Pancreas (tissue), 10 donors: ENCODE data around the gene HOXA11. TPM values are rescaled to one million over a fixed set of nuclear protein-coding genes. Genes with fewer than 3 reads are reported as not detected.

Source experiments
- ATAC-seq, 4 donors: fragments of 200-7000 bp; cut with Tn5 transposase; one replicate each; pipeline versions ENCODE4 v1.8.0 to v1.9.1; 2020; ENCODE audit warnings: mild to moderate bottlenecking in 4 of 4, moderate library complexity in 4 of 4
- DNase-seq, 6 donors: peaks; one replicate each; pipeline ENCODE4 v3.0.0-alpha.2; 2020
- FAIRE-seq: peaks from 2 replicates; lab custom pipeline; 2012; peaks lifted over from hg19 to GRCh38; lab: Jason Lieb, UNC
- H3K27ac ChIP-seq, 4 donors: fragments of 200-600 bp; sonication (generic); 1 replicate in 3 of 4; 2 replicates in 1 of 4; pipeline versions ENCODE4 v1.5.0 to v1.8.0; 2020
- H3K27me3 ChIP-seq, 4 donors: fragments of 200-600 bp; one replicate each; pipeline ENCODE4 v1.8.0; 2021
- H3K36me3 ChIP-seq, 3 donors: fragments of 200-600 bp; sonication (generic) in 1 of 3; one replicate each; pipeline versions ENCODE4 v1.5.0 to v1.8.0; 2020 to 2021
- H3K4me1 ChIP-seq, 3 donors: fragments of 200-600 bp; one replicate each; pipeline ENCODE4 v1.8.0; 2021
- H3K4me3 ChIP-seq, 4 donors: fragments of 200-600 bp; sonication (generic) in 2 of 4; one replicate each; pipeline versions ENCODE4 v1.5.0 to v1.8.0; 2020 to 2021
- H3K9me3 ChIP-seq, 4 donors: fragments of 200-600 bp; one replicate each; pipeline ENCODE4 v1.8.0; 2021
- CTCF ChIP-seq, 4 donors: fragments of 200-600 bp; sonication (generic) in 3 of 4; IDR thresholded peaks; one replicate each; pipeline versions ENCODE4 v1.5.0 to v1.8.0; 2021; ENCODE audit warnings: antibody characterized with exemption in 4 of 4
- WGBS, 2 donors: extraction: QIAGEN DNeasy Blood & Tissue Kit; methylation state at CpG; one replicate each; pipeline ENCODE4 v1.1.7; 2013; 5-methylcytosine and 5-hydroxymethylcytosine counted together
- intact Hi-C, 3 donors: fragments of 100-400 bp; cut with DNase I; formaldehyde crosslinking; loops; one replicate each; pipeline versions ENCODE4 v1.11.1 to v1.14.2; 2022
- polyA plus RNA-seq, 2 donors: library from polyadenylated mRNA; stranded (reverse); fragments of 200-250 nt; gene quantifications; one replicate each; pipeline ENCODE4 v1.2.3, GENCODE V29; 2013
- total RNA-seq, 6 donors: library from RNA; stranded (reverse); fragmentation: NEBNext Ultra II Directional in 4 of 6; extraction: Animal tissue kit (Norgen Biotek cat#: 25700) in 4 of 6; gene quantifications; one replicate each; pipeline versions ENCODE4 v1.2.1 to v1.2.4, GENCODE V29; 2021 to 2023
- donor health status: healthy with polysubstance abuse.
- donor health status: DM: no; HTN: no; CAD: no; lungs with moderate emphysema.
- donor health status: DM: no; HTN: no; CAD: no.
- donor health status: control.
- donor health status: control.
- donor health status: Bipolar disorder and iron deficiency.
- donor health status: DM: yes; HTN: yes; CAD: no.
- donor health status: DM: no; HTN: no; CAD: no.
- donor health status: DM: no; HTN: no; CAD: no.
- donor health status: DM: yes; HTN: yes; CAD: no.

Gene HOXA11
- total RNA-seq: not detected
- polyA plus RNA-seq: not detected

DNA sequence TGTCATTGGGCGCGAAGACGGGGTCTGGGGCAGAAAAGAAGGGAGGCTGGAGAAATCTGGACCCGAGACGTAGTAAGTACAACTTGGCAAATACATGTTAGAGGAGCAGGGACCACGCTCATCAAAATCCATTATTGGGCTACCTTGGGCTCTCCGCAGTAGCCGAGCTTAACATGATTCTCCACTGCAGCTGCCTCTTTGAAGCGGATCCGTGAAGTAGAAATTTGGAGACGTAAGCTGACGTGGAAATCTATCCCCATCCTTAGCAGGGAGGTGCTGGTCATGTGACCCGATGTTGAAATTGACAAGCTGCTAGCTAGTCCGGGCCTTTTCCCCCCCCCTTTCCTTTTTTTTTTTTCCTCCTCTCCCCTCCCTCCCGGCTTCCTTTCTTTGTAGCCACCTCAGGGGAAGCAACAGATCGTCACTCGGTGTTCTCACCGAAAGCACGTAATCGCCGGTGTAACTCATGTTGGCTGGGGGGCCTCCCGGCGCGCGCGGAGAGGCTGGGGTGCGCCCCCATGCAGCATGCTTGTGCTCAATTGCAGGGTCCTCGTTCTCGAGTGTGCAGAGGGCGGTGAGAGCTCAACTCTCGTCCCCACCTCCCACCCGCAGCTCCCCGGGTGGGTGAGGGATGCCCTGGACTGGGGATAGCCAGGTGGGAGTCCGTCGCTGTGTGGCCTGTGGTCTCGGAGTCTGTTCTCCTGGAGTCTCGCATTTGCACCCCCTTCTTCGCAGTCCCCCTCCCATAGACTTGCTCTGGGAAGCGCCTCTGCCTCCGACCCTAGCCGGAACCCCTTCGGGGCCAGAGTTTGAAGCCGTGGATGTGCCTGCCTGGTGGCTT lies at the start of gene HOXA11:
TSS of gene HOXA11 (minus strand) at position 220 of the 841 bp plus-strand sequence. CDS start at position 132, 88 bp downstream.
- intact Hi-C loops: no loop called here
- H3K36me3 ChIP-seq: no peaks in the 10 kb centered on the region
- peaks cover 0 to 84% (median 19%) of the 10 kb centered on the region in 4 donors for H3K27me3 ChIP-seq
- no peaks in the 10 kb centered on the region for H3K9me3 ChIP-seq
- DNase-seq (peak in 4 of 6 donors; percentile 7 to 50 (median 12)), FAIRE-seq (no peak), ATAC-seq (no peak)
- no peak for TF ChIP-seq CTCF (IDR thresholded peaks at IDR 0.05)
- no peak within 1 kb of the TSS for H3K27ac ChIP-seq
- 12% methylated on average over 40 to 43 of the region's 43 CpGs for WGBS, 2 donors
- peaks cover 0 to 9% (median 0%) of the 10 kb centered on the region in 3 donors for H3K4me1 ChIP-seq
- peak within 1 kb of the TSS in 1 of 4 donors; percentile 38 for H3K4me3 ChIP-seq

DNA sequence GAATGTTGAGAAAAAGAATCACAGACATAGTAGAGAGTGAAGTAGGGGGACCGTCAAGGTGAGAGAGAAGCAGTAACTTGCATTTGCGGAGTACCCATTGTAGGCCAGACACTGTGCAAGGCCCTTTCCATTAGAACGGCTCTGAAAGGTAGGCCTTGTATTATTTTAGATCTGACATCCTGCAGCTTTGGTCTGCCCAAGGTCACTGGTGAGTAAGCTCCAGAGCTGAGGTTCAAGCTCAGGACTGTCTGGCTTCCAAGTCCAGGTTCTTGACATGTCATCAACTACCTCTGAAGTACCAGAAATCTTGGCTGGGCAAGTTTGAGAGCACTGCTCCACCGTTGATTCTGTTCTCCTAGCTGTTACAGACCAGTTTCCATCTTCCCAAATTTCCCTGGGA lies 44.4 kb upstream of the HOXA11 start:
- TF ChIP-seq CTCF (IDR thresholded peaks at IDR 0.05): no peak
- intact Hi-C loops: loop anchor here in 1 of 3 donors (10.0 kb wide), 1 partner anchor 345 kb away; no protein-coding TSS in a partner anchor
- Histone ChIP-seq H3K9me3 (no peaks in the 10 kb centered on the region), H3K4me3 (no peak overlapping the region), H3K36me3 (no peaks in the 10 kb centered on the region), H3K27ac (no peak overlapping the region), H3K4me1 (no peaks in the 10 kb centered on the region), H3K27me3 (peaks cover 0 to 21% (median 3%) of the 10 kb centered on the region in 4 donors)
- ATAC-seq (no peak), FAIRE-seq (no peak), DNase-seq (no peak)
- WGBS, 2 donors: 68 to 78% methylated on average over 4 of the region's 4 CpGs

DNA sequence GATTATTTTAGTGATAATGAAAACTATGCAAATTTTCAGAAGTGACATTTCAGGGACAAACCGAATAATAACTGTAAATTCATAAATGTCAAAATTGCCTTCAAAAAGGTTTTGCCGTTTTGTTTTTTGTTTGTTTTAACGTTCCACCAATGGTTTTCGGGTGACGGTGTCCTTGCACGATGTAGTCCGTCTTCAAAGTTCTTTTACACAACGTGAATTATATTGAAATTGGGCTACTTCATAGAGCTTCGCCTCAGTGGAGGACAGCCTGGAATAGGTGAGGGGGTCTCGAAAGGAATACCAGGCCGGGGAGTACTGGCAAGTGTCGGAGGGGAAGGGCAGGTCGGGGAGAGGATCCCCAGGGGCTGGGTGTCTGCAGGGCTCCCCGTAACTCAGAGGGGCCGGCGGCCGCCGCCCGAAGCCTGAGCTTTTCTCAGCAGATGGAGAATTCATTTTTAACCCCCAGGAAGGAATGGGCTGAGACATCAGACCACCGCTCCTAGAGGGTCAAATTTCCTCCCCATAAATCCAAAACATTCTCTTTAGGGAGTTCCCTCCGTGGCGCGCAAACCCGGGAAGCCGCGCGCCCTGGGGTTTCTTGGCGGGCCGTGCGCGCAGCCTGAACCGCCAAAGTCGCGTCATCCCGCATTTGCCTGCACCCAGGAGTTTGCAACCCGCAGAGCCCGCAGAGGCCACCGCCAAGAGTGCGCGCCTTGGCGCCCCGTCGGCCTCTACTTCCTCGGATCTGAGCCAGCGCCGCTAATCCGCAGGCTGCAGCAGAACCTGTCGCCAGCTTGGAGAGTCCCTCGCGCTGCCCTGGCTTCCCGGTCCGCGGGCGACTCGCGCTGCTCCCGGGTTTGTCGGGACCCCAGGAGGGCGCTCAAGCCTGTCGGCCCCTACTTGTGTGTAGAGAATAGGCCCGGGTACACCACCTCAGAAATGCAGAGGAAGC lies 40.2 kb upstream of the HOXA11 start:
- DNase-seq: no peak
- intact Hi-C loops: loop anchor here in 1 of 3 donors (10.0 kb wide), 1 partner anchor 350 kb away; no protein-coding TSS in a partner anchor
- no peaks in the 10 kb centered on the region for H3K4me1 ChIP-seq
- FAIRE-seq: no peak
- WGBS, 2 donors: 10 to 11% methylated on average over 61 of the region's 61 CpGs
- H3K27ac ChIP-seq: no peak overlapping the region
- no peaks in the 10 kb centered on the region for H3K9me3 ChIP-seq
- H3K36me3 ChIP-seq: no peaks in the 10 kb centered on the region
- peaks cover 3 to 48% (median 17%) of the 10 kb centered on the region in 4 donors for H3K27me3 ChIP-seq
- no peak overlapping the region for H3K4me3 ChIP-seq
- TF ChIP-seq CTCF (IDR thresholded peaks at IDR 0.05): no peak
- ATAC-seq: peak in 2 of 4 donors; percentile 40 to 68

DNA sequence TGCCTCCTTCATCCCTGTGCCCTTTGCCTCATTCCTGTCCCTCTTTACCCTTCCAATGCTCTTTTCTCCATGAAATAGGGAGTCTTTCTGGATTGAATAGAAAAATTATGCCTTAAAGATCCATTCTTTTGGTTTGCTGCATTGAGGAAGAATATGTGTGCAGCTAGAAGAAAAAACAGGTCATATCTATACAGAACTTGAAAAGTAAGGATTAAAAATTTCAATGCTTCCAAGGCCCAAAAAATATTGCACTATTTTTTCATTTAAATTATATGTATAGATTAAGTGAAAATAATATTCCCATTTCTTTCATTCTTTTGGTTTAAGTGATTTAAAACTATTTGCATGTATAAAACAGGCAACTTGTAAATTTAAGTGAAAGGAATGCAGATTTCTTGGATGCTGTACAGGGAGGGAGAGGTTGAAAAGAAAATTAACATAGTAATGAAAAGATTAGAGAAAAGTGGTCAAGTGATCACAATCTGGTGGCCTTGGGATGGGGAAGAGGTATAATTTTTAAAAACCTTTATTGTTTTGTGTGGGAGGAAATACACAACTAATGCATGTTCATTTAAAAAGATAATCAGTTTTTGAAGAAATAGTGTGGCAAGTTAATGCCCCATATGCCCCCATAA lies 39.0 kb upstream of the HOXA11 start:
- peaks cover 3 to 49% (median 17%) of the 10 kb centered on the region in 4 donors for H3K27me3 ChIP-seq
- no peaks in the 10 kb centered on the region for H3K36me3 ChIP-seq
- no peaks in the 10 kb centered on the region for H3K9me3 ChIP-seq
- no peak for FAIRE-seq
- no peak overlapping the region for H3K27ac ChIP-seq
- H3K4me1 ChIP-seq: no peaks in the 10 kb centered on the region
- no peak for DNase-seq
- no peak overlapping the region for H3K4me3 ChIP-seq
- TF ChIP-seq CTCF (IDR thresholded peaks at IDR 0.05): no peak
- intact Hi-C loops: loop anchor here in 1 of 3 donors (10.0 kb wide), 1 partner anchor 351 kb away; no protein-coding TSS in a partner anchor
- no peak for ATAC-seq
